ENCODE results near the gene IFNAR1.

Gene IFNAR1

DNA sequence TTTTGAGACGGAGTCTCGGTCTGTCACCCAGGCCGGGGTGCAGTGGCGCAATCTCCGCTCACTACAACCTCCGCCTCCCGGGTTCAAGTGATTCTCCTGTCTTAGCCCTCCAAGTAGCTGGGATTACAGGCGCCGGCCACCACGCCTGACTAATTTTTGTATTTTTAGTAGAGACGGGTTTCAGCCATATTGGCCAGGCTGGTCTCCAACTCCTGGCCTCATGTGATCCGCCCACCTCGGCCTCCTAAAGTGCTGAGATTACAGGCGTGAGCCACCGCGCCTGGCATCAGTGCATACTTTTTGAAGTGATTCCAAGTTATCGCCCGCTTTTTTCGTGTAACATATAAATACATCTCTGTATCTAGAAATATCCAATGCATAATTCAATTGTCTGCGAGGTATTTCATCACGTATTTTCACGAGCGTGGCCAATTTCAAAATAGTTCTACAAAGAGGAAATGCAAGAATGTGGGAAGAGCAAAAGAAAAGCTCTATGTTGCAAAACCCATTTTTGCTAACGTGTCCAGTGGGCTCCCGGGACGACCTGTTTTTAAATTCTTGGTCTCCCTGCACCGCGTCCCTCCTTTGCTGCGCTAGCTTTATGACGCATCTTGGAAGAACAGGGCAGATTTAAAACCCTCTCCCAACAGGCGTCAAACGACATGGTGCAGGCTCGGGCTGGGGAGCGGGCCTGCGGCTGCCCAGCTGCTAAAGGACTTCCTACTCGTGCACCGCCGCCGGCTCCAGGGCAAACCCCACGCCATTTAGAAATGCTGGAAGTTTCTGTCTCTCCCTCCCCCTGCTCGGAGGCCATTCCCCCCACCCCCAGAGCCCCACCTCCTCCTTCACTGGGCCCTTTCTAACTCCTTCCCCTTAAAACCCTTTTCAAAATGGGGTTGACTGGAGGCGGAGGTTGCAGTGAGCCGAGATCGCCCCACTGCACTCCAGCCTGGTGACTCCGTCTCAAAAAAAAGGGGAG lies 77.5 kb downstream of the IFNAR1 start:
- DNase-seq (ENCODE audit: low read depth): peak; percentile 84

DNA sequence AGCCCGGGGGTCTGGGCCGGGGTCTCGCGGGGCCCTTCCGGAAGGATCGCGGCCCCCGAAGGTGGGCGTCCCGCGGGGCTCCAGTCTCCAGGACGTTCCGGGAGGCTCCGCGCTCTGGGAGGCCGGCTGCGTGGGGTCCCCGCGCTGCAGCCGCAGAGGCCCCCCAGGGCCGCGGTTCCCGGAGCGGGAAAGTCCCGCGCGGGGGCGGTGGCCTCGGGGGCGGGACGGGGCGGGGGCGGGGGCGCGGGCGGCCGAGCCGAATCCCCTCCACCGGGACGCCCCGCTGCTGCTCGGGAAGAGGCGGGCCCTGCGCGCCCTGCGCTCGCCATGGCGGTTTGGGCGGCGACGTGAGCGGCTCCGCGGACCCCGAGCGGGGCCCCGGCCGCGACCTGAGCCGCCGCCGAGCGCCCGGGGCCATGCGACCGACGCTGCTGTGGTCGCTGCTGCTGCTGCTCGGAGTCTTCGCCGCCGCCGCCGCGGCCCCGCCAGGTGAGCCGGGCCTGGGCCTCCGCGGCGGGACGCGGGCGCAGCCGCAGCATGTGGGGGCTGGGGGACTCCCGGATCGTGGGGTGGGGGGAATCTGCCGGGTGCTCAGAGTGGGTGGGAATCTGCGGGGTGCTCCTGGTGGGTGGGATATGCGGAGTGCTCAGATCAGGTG lies 78.5 kb downstream of the IFNAR1 start, which contains the start of gene IFNGR2:
IFNGR2 (plus strand) TSS at position 286 of the 658 bp plus-strand sequence; CDS start at position 417, 131 bp downstream.
- DNase-seq (ENCODE audit: low read depth): peak; percentile 27

DNA sequence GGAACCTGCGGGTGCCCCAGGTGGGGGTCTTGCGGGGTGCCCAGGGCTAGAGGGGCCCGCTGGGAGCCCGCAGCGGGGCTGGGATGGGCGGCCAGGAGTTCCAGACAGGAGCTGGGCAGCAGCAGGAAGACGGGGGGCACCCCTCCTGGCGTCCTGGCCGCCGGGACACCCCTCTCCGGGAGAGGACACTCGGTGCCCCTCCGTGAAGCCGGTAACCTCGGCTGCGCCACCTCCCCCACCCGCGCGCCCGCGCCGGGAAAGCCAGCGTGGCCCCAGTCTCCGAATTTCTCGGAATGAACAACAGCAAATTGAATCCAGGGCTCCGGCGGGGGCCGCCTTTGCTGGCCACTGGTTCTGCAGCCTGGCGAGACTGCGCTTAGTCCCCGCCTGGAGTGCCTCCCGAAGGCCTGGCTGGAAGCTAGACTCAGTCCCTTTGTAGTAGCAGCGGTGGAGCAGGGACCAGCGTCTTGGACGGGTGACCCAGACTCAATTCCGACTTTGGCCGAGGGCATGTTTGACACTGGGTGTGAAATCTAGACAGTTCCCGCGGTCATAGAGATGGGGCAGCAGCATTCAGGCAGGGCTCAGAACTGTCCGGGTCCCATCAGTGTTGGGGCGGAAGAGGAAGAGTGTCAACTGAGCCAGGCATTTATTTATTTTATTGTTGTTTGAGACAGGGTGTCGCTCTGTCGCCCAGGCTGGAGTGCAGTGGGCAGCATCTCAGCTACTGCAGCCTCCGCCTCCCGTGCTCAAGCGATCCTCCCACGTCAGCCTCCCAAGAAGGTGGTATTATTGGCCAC lies 79.2 kb downstream of the IFNAR1 start:
- peak; percentile 53 for DNase-seq (ENCODE audit: low read depth)

DNA sequence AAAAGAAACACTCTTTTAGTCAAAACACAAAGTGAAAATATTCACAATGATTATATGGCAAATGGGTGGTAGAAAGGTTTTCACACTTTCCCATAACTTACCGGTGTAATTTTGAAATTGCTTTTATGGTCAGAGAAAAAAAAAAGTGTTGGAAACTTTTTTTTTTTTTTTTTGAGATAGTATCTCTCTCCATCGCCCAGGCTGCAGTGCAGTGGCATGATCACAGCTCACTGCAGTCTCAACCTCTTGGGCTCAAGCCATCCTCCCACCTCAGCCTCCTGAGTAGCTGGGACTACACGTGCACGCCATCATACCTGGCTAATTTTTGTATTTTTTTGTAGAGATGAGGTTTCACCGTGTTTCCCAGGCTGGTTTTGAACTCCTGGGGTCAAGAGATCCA lies 81.7 kb downstream of the IFNAR1 start:
- no peak for DNase-seq (ENCODE audit: low read depth)
